ENCODE data around the gene CFAP99. TPM values are rescaled to one million over a fixed set of nuclear protein-coding genes. Genes with fewer than 3 reads are reported as not detected.

The CFAP99 gene
- total and polyA plus RNA-seq, 2 of the 4 experiments (the other 2 are of a cell fraction), result not detected

GRCh38 chr4:2377241-2377640 lies 41.5 kb upstream of the CFAP99 start:
- no peak overlapping the region for H3K4ac ChIP-seq (ENCODE audit: low read depth, low read length)
- intact Hi-C loops (cut with micrococcal nuclease) (no loop called here), in situ Hi-C loops (cut with MboI; ENCODE audit: low sequenced_read_pairs) (no loop called here), dilution Hi-C loops (cut with HindIII; ENCODE audit: low sequenced_read_pairs, unreplicated experiment) (no loop called here)
- H2BK120ac ChIP-seq (ENCODE audit: low read depth, low read length), result no peak overlapping the region
- no peak overlapping the region for H3K23ac ChIP-seq (ENCODE audit: low read depth, low read length)
- DNase-seq (no peak), ATAC-seq (ENCODE audit: low read depth) (no peak)
- H3K9me3 ChIP-seq (ENCODE audit: control insufficient read depth, insufficient read depth, low read length), result 0 out of 2 replicates have a peak, but pooled peaks cover 2% of the 10 kb centered on the region
- H2AK9ac ChIP-seq (replicated peaks; ENCODE audit: low read depth, low read length, poor library complexity), result no peak overlapping the region
- peaks cover 34% of the 10 kb centered on the region for H3K27me3 ChIP-seq (ENCODE audit: control insufficient read depth, insufficient read depth, low read length)
- no TSS peak for BruUV-seq (replicated peaks)
- no peak overlapping the region for H3K27ac ChIP-seq (ENCODE audit: insufficient read depth, low read length)
- H2BK5ac ChIP-seq (ENCODE audit: low read depth, low read length, poor library complexity, severe bottlenecking), result no peak overlapping the region
- H3K79me1 ChIP-seq (ENCODE audit: low read depth in 1 of 2, low read length in 2 of 2), result no peaks in the 10 kb centered on the region
- TF ChIP-seq NFE2L2 (IDR thresholded peaks at IDR 0.05; ENCODE audit: low read depth, low read length), result no peak
- no peak for TF ChIP-seq MXI1 (IDR thresholded peaks at IDR 0.05; ENCODE audit: borderline replicate concordance, low read depth, low read length)
- no peak for TF ChIP-seq FOS (IDR thresholded peaks at IDR 0.05; ENCODE audit: low read depth, low read length)
- TF ChIP-seq SMC3 (IDR thresholded peaks at IDR 0.05; ENCODE audit: low read depth, low read length), result no peak
- TF ChIP-seq, protein P1, sequence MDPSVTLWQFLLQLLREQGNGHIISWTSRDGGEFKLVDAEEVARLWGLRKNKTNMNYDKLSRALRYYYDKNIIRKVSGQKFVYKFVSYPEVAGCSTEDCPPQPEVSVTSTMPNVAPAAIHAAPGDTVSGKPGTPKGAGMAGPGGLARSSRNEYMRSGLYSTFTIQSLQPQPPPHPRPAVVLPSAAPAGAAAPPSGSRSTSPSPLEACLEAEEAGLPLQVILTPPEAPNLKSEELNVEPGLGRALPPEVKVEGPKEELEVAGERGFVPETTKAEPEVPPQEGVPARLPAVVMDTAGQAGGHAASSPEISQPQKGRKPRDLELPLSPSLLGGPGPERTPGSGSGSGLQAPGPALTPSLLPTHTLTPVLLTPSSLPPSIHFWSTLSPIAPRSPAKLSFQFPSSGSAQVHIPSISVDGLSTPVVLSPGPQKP (IDR thresholded peaks at IDR 0.05; ENCODE audit: borderline replicate concordance, low read depth, low read length), result no peak
- TF ChIP-seq BHLHE40 (IDR thresholded peaks at IDR 0.05; ENCODE audit: low read depth, low read length), result no peak
- no peak for TF ChIP-seq RAD21 (IDR thresholded peaks at IDR 0.05; ENCODE audit: low read length)
- no peak for TF ChIP-seq MAFK (IDR thresholded peaks at IDR 0.05; ENCODE audit: low read depth, low read length)
- TF ChIP-seq MAZ (IDR thresholded peaks at IDR 0.05; ENCODE audit: borderline replicate concordance, low read depth, low read length), result no peak
- TF ChIP-seq POLR2A (IDR thresholded peaks at IDR 0.05; ENCODE audit: low read depth, low read length), result no peak
- no peaks in the 10 kb centered on the region for H3K36me3 ChIP-seq (ENCODE audit: control insufficient read depth, insufficient read depth, low read length)
- no peak overlapping the region for H3K4me2 ChIP-seq (ENCODE audit: low read depth, low read length)
- H2AFZ ChIP-seq (replicated peaks; ENCODE audit: low read length, poor library complexity), result no peak overlapping the region
- H4K91ac ChIP-seq (ENCODE audit: insufficient read depth, low read depth, low read length), result no peak overlapping the region
- POLR2A ChIA-PET (ENCODE audit: unreplicated experiment), result no interaction called here
- CTCF ChIA-PET, result interaction anchor here (0.5 kb wide), 1 partner anchor 9 kb away, joined by 7 read pairs; no protein-coding TSS in a partner anchor
- no peak overlapping the region for H2BK15ac ChIP-seq (ENCODE audit: low read depth, low read length)
- no peak overlapping the region for H3K14ac ChIP-seq (replicated peaks; ENCODE audit: low read depth, low read length)
- no peak overlapping the region for H3K18ac ChIP-seq (ENCODE audit: low read depth, low read length)
- H3K9me1 ChIP-seq (ENCODE audit: insufficient read depth, low read length), result no peaks in the 10 kb centered on the region
- no peak overlapping the region for H3K56ac ChIP-seq (ENCODE audit: extremely low read depth, insufficient read depth, low read length)
- no peak overlapping the region for H4K8ac ChIP-seq (ENCODE audit: low read depth in 2 of 2, low read length in 2 of 2)
- 50% methylated on average over 9 of the region's 14 CpGs; no CpG with 5 or more reads in 1 of the 2 experiments for WGBS, 2 experiments (ENCODE audit: extremely low coverage in 2 of 2, insufficient read length in 1 of 2)
- H3K4me1 ChIP-seq (ENCODE audit: control insufficient read depth, insufficient read depth, low read length), result no peaks in the 10 kb centered on the region
- no peak overlapping the region for H2AK5ac ChIP-seq (ENCODE audit: low read depth, low read length)
- no peak overlapping the region for H2BK20ac ChIP-seq (ENCODE audit: low read depth, low read length)
- no peaks in the 10 kb centered on the region for H4K20me1 ChIP-seq (ENCODE audit: insufficient read depth, low read length)
- H4K5ac ChIP-seq (ENCODE audit: low read depth, low read length), result no peak overlapping the region
- H3K4me3 ChIP-seq (ENCODE audit: insufficient read depth, low read depth, low read length), result no peak overlapping the region
- H3K9ac ChIP-seq (ENCODE audit: low read depth, low read length), result no peak overlapping the region

Data from IMR-90 (cell line).